ENCODE measurements around the gene ZBTB22.

Gene ZBTB22

DNA sequence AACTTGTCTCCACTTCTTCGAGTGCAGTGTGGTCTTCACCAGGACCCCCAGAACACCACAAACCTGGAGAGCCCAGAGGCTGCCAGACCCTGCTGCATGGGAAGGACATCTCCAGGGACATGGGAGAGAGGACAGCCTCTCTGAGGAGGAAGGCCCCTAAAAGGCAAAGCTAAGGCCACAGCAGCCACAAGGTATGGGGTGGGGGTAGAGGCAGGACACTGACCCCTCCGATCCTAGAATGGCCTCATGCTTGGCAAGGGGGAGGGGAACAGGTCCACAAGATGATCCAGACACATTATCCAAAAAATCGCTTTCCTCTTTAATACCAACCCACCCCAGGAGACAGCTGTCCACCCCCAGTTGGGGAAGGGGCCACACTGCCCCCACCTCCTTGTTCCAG is 38.7 kb downstream of the ZBTB22 start:
- Histone ChIP-seq H3K27me3 (ENCODE audit: insufficient read depth, poor library complexity, severe bottlenecking) (no peaks in the 10 kb centered on the region), H3K4me3 (replicated peaks; ENCODE audit: insufficient read depth, low read length) (no peak overlapping the region), H3K27ac (replicated peaks) (no peak overlapping the region)
- no peak; the same call in 1 of the 2 replicates for TF ChIP-seq POLR2AphosphoS5 (IDR thresholded peaks at IDR 0.05; ENCODE audit: low read depth)
- TF ChIP-seq, protein P1, sequence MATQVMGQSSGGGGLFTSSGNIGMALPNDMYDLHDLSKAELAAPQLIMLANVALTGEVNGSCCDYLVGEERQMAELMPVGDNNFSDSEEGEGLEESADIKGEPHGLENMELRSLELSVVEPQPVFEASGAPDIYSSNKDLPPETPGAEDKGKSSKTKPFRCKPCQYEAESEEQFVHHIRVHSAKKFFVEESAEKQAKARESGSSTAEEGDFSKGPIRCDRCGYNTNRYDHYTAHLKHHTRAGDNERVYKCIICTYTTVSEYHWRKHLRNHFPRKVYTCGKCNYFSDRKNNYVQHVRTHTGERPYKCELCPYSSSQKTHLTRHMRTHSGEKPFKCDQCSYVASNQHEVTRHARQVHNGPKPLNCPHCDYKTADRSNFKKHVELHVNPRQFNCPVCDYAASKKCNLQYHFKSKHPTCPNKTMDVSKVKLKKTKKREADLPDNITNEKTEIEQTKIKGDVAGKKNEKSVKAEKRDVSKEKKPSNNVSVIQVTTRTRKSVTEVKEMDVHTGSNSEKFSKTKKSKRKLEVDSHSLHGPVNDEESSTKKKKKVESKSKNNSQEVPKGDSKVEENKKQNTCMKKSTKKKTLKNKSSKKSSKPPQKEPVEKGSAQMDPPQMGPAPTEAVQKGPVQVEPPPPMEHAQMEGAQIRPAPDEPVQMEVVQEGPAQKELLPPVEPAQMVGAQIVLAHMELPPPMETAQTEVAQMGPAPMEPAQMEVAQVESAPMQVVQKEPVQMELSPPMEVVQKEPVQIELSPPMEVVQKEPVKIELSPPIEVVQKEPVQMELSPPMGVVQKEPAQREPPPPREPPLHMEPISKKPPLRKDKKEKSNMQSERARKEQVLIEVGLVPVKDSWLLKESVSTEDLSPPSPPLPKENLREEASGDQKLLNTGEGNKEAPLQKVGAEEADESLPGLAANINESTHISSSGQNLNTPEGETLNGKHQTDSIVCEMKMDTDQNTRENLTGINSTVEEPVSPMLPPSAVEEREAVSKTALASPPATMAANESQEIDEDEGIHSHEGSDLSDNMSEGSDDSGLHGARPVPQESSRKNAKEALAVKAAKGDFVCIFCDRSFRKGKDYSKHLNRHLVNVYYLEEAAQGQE (IDR thresholded peaks at IDR 0.05; ENCODE audit: insufficient replicate concordance, low read depth) = no peak
- TF ChIP-seq SPI1 (IDR thresholded peaks at IDR 0.05; ENCODE audit: borderline replicate concordance, low read depth) = no peak
- TF ChIP-seq GABPA (IDR thresholded peaks at IDR 0.05; ENCODE audit: low read depth) = no peak
- TF ChIP-seq, protein P2, sequence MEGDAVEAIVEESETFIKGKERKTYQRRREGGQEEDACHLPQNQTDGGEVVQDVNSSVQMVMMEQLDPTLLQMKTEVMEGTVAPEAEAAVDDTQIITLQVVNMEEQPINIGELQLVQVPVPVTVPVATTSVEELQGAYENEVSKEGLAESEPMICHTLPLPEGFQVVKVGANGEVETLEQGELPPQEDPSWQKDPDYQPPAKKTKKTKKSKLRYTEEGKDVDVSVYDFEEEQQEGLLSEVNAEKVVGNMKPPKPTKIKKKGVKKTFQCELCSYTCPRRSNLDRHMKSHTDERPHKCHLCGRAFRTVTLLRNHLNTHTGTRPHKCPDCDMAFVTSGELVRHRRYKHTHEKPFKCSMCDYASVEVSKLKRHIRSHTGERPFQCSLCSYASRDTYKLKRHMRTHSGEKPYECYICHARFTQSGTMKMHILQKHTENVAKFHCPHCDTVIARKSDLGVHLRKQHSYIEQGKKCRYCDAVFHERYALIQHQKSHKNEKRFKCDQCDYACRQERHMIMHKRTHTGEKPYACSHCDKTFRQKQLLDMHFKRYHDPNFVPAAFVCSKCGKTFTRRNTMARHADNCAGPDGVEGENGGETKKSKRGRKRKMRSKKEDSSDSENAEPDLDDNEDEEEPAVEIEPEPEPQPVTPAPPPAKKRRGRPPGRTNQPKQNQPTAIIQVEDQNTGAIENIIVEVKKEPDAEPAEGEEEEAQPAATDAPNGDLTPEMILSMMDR (IDR thresholded peaks at IDR 0.05; ENCODE audit: insufficient read depth, low read length) = no peak
- no peak for DNase-seq (ENCODE audit: low read depth in 1 of 2, low spot score in 1 of 2)

DNA sequence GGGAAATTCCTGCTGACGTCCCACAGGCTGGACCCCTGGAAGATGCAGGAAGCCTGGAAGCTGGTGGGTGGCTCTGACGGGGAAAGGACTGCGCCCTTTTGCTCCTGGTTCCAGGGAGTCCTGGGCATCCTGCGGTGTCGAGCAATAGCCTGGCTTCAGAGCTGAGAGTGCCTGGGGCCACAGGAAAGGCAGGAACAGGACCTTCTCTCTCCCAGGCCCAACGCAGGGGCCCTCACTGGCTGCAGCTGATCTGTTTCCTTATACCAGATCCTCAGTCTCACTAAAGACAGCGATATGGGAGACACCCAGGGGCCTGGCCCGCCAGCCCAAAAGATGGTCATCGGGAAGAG is 39.2 kb downstream of the ZBTB22 start:
- DNase-seq (ENCODE audit: low read depth in 1 of 2, low spot score in 1 of 2) = no peak
- Histone ChIP-seq H3K4me3 (replicated peaks; ENCODE audit: insufficient read depth, low read length) (no peak overlapping the region), H3K27ac (replicated peaks) (no peak overlapping the region), H3K27me3 (ENCODE audit: insufficient read depth, poor library complexity, severe bottlenecking) (no peaks in the 10 kb centered on the region)
- no peak for TF ChIP-seq GABPA (IDR thresholded peaks at IDR 0.05; ENCODE audit: low read depth)
- TF ChIP-seq, protein P2 (IDR thresholded peaks at IDR 0.05; ENCODE audit: insufficient read depth, low read length) = no peak
- TF ChIP-seq POLR2AphosphoS5 (IDR thresholded peaks at IDR 0.05; ENCODE audit: low read depth) = no peak
- TF ChIP-seq, protein P1 (IDR thresholded peaks at IDR 0.05; ENCODE audit: insufficient replicate concordance, low read depth) = no peak
- TF ChIP-seq SPI1 (IDR thresholded peaks at IDR 0.05; ENCODE audit: borderline replicate concordance, low read depth) = no peak

DNA sequence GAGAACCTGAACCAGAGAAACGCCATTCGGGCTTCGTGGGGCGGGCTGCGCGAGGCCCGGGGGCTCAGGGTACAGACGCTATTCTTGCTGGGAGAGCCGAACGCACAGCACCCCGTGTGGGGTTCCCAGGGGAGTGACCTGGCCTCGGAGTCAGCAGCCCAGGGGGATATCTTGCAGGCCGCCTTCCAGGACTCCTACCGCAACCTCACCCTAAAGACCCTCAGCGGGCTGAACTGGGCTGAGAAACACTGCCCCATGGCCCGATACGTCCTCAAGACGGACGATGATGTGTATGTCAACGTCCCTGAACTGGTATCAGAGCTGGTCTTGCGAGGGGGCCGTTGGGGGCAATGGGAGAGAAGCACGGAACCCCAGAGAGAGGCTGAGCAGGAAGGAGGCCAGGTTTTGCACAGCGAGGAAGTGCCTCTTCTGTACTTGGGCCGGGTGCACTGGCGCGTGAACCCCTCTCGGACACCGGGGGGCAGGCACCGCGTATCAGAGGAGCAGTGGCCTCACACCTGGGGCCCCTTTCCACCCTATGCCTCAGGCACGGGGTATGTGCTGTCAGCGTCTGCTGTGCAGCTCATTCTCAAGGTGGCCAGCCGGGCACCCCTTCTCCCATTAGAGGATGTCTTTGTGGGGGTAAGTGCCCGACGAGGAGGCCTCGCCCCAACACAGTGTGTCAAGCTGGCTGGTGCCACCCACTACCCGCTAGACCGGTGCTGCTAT is 39.7 kb downstream of the ZBTB22 start:
- 0 out of 2 replicates have a peak, but pooled peaks have one; percentile 24 for TF ChIP-seq SPI1 (IDR thresholded peaks at IDR 0.05; ENCODE audit: borderline replicate concordance, low read depth)
- TF ChIP-seq POLR2AphosphoS5 (IDR thresholded peaks at IDR 0.05; ENCODE audit: low read depth) = peak; percentile 41
- TF ChIP-seq, protein P2 (IDR thresholded peaks at IDR 0.05; ENCODE audit: insufficient read depth, low read length) = no peak
- no peak for TF ChIP-seq GABPA (IDR thresholded peaks at IDR 0.05; ENCODE audit: low read depth)
- TF ChIP-seq, protein P1 (IDR thresholded peaks at IDR 0.05; ENCODE audit: insufficient replicate concordance, low read depth) = no peak
- DNase-seq (ENCODE audit: low read depth in 1 of 2, low spot score in 1 of 2) = peak in 1 of 2 experiments; percentile 34
- Histone ChIP-seq H3K27ac (replicated peaks) (peak overlapping the region; percentile 78), H3K27me3 (ENCODE audit: insufficient read depth, poor library complexity, severe bottlenecking) (no peaks in the 10 kb centered on the region), H3K4me3 (replicated peaks; ENCODE audit: insufficient read depth, low read length) (peak overlapping the region; percentile 36)

All from HL-60 (cell line).